HT-29 (cell line): ENCODE results near the gene ALCAM. TPM values are rescaled to one million over a fixed set of nuclear protein-coding genes. Genes with fewer than 3 reads are reported as not detected.

Source experiments
- DNase-seq: peaks from one replicate; pipeline ENCODE4 v3.0.0-alpha.2; 2015; ENCODE audit warnings: low spot score
- total RNA-seq: library from RNA; depleted of rRNA; stranded (reverse); fragments of >200 nt; shearing (Covaris generic); gene quantifications from 2 replicates; pipeline ENCODE4 v1.2.3, GENCODE V29; 2014

ALCAM gene
- total RNA-seq, 1 experiment from 2014 or later, result 4.6 TPM

GRCh38 chr3:105490045-105490444 is 123.3 kb downstream of the ALCAM start:
- DNase-seq, result no peak

DNA sequence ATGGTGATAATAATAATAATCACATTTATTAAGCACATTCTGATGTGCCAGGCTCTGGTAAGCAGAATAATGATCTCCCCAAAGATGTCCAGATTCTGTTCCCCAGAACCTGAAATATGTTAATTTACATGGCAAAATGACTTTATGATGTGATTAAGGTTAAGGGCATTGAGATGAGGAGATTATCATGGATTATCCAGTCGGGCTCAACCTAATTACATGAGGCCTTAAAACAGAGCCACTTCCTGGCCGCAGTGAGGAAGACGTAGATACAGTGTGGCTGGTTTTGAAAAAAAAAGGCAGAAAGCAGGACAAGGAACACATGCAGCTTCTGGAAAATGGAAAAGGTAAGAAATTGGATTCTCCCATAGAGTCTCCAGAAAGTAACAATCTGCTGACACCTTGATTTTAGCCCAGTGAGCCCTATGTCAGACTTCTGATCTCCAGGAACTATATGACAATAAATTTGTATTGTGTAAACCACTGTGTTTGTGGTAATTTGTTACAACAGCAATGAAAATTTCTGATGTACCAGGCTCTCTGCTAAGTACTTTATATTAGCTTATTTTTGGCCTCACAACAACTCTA is 126.7 kb downstream of the ALCAM start:
- no peak for DNase-seq

- no peak for DNase-seq
Observed at GRCh38 chr3:105495021-105495420, 128.3 kb downstream of the ALCAM start.

DNA sequence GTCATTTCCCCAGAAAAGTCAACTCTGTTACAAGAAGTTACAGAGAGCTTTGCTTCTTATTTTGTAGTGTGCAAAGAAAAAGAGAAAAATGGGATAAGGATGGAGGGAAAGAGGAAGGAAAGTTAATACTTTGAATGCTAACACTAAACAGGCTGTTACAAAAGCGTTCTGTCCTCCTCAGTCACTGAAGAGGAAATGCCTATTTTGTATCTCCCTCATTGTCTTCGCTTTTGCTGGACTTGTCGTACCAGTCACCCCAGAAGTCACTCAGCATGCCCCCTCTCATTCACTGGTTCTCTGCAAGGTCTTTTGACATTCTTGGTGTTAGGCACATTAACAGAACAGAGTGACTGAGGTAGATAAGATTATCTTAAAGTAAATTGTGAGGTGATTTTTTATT is 129.6 kb downstream of the ALCAM start:
- DNase-seq, result no peak

DNA sequence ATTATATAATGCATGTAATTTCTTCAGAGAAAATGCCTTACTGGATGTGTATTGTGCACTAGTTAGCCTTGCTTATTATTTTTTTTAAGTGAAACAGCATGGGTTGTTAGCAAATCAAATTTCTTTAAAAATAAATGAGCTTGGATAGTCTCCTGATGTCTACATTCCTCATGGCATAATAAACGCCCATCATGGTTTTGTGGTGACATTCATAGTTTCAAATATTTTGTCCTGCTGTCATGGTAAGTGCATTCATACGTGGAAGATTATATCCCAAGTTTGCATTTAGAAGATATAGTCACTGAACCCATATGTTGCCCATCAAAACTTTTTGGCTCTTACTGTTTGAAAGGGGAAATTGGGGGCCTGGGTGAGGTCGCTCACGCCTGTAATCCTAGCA is 130.7 kb downstream of the ALCAM start:
- no peak for DNase-seq

- no peak for DNase-seq
Observed at GRCh38 chr3:105499961-105500360, 133.3 kb downstream of the ALCAM start.

- no peak for DNase-seq
Observed at GRCh38 chr3:105502333-105502732, 135.6 kb downstream of the ALCAM start.

DNA sequence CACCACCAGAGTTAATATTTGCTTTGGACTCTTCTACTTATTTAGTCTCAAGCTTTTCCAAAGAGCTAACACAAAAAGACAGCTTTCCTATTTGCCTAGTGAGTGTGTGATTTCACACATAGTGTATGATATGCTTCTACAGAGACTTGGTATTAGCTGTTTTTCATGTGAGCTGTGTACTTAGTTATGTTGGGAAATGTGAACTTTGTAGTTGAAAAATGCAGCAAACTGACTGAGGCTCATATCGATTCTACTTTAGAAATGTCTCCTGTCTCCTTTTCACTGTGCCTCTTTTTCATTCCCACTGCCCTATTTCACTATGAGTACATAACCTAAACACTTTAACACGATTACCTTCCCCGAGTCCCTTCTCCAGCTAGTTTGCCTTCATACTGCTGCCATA is 136.5 kb downstream of the ALCAM start:
- DNase-seq, result no peak

DNA sequence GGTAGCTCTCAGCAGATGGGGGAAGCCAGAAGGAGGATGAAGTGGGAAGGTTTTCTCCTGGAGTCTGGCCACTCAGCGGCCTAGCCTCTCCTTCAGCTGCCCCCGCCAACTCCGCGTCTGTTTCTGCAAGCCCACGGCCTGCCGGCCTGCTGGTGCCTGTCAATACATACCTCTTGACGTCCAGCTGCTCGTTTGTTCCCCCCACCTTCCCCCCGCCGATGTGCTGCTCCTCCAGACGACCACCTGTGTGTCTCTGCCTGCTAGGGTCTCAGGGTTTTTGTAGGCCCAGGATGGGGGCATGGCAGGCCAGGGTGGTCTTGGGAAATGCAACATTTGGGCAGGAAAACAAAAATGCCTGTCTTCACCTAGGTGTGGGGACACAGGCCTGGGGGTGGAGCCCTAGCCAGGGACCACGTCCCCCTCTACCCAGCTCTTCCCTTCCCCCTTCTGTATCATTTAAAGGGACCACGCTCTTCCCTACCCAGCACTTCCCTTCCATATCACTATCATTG is 137.8 kb downstream of the ALCAM start:
- DNase-seq, result no peak

GRCh38 chr3:105505170-105505569 is 138.5 kb downstream of the ALCAM start:
- no peak for DNase-seq

- DNase-seq, result no peak
Observed at GRCh38 chr3:105511031-105511430, 144.3 kb downstream of the ALCAM start.

DNA sequence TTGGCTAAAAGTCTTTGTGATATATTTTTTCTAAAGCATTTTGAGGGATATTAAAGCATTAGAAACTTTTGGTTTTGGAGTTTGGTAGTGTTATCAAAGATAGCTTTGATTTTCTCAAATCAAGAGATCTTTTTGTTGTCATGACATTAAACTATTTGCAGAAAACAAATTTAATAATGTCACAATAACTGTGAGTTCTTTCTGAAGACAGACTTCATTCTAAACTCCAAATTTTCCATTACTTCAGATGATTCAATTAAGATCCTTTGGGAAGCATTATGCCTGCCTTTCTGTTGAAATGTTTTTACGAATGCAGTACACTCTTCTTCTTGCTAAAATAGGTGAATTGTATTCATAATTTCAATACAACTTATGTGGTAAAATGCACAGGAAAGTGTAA is 145.4 kb downstream of the ALCAM start:
- DNase-seq, result no peak

GRCh38 chr3:105513042-105513441 is 146.3 kb downstream of the ALCAM start:
- no peak for DNase-seq

GRCh38 chr3:105513886-105514285 is 147.2 kb downstream of the ALCAM start:
- DNase-seq, result no peak

GRCh38 chr3:105515372-105515771 is 148.7 kb downstream of the ALCAM start:
- no peak for DNase-seq

DNA sequence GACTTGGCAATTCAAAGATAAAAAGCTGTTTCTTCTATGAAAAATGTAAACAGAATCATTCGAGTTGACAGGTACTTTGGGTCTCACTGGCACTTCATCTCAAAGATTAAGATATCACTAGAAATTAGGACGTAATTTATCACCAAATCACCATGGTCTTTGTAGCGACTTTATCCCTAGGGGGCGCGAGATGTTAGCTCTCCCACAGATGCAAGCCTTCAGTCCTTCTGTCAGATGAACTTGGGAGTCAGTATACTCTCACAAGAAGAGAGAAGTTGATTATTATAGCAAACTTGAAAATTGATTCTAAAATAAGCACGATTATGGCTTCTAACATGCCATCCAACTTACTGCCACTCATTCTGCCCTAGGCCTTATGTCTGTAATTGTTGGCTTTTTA is 150.3 kb downstream of the ALCAM start:
- DNase-seq, result no peak

DNA sequence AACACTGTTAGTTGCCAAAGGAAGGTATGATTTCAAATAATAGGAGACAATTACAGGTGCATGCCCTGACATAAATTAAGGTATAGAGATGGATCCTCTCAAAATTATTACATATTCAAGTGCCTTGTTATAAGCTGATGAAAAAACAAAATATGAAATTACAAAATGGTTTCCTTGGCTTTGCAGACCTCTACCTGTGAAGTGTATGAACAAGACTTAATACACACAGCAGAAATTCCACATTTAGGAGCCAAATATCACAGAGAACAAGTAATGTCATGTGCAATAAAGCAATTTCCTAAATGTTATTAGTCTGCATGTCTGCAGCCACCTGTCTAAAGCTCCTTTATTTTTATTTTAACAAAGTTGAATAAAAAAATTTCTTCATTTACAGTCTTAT is 151.5 kb downstream of the ALCAM start:
- DNase-seq, result no peak

DNA sequence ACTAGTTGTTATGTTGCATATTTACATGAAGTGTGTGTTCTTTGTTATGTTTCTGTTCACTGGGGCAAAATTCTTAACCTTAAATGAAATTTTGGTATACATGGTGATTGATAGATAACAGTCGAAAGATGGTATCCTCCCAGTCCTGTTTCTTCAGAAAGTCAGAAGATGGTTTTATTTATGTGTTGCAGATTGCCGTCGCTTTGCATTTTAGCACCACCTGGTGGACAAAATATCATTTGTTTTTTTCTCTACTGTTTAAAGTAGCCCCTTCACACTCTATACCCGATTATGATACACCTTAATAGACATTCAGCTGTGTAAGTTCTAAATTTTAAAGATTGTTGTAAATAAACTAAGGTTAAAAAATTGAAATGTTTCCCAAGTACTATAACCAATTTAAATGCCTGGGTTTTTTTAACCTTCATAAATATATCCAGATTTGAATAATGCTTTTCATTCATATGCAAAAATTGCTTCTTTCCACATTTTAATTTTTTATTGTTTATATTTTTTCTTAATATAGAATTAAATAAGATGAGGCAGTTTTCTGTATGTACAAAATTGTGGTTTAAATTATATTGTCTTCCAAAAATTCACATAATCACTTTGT is 152.2 kb downstream of the ALCAM start:
- DNase-seq, result peak; percentile 84

- no peak for DNase-seq
Observed at GRCh38 chr3:105521770-105522169, 155.1 kb downstream of the ALCAM start.

DNA sequence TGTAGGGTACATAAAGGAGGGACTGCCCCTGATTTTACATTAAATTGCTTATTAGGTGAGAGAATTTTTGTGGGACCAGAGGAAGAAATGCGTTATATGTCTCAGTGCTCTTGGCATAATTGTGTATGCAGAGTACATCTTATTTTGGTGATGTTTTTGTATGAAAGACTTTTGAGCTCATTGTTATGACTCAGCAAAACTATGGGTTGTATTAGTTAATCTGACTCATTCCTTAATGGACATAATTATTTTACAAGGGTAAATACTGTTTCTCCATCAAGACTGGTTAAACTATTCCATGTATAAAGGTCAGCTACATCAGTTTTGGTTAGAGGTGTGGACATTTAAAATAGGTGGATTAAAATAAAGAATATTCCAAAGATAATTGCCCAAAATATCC is 156.8 kb downstream of the ALCAM start:
- peak; percentile 16 for DNase-seq

DNA sequence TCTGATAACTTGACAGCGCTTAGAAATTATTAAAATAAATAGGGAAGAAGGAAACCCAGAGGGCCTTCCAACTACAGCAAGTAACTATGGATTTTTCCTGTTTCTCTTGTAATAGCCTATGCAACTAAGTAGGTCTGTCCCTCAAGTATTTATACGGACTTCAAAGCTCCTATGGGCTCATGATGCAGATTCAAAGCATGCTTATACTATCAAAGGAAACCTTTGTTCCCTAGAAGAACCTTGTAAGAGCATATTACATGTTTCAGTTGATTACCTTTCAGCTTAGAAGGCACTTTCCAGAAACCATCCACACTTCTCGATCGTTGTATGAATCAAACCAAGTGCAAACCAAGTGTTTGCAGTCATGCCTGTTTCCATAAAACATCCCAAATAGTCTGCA is 158.8 kb downstream of the ALCAM start:
- no peak for DNase-seq

- no peak for DNase-seq
Observed at GRCh38 chr3:105526360-105527111, 159.8 kb downstream of the ALCAM start.

GRCh38 chr3:105527535-105527934 is 160.8 kb downstream of the ALCAM start:
- DNase-seq, result no peak
